Mesodermal cell (in vitro differentiated cells): ENCODE measurements around the gene GNA12.

Experiments
- H3K27ac ChIP-seq: 2 replicates; pipeline ENCODE4 v1.7.0; 2013; ENCODE audit warnings: mild to moderate bottlenecking, low read depth, low read length, moderate library complexity; ENCODE audit not compliant: severe bottlenecking
- H3K36me3 ChIP-seq: 2 replicates; pipeline ENCODE4 v1.7.1; 2013; ENCODE audit warnings: mild to moderate bottlenecking, low read length, moderate library complexity; ENCODE audit not compliant: control insufficient read depth, insufficient read depth
- H3K4me1 ChIP-seq: one replicate; pipeline ENCODE4 v1.7.1; 2013; ENCODE audit warnings: mild to moderate bottlenecking, low read length; ENCODE audit not compliant: insufficient read depth, control insufficient read depth, poor library complexity, severe bottlenecking
- H3K4me3 ChIP-seq: 2 replicates; pipeline ENCODE4 v1.7.0; 2013; ENCODE audit warnings: low read length, control low read depth, mild to moderate bottlenecking; ENCODE audit not compliant: insufficient read depth, poor library complexity, severe bottlenecking; ENCODE audit errors: extremely low read depth
- H3K9me3 ChIP-seq: 2 replicates; pipeline ENCODE4 v1.7.1; 2013; ENCODE audit warnings: mild to moderate bottlenecking, low read length, moderate library complexity; ENCODE audit not compliant: control insufficient read depth
- WGBS, 2 experiments: methylation state at CpG; one replicate each; pipeline ENCODE4 v1.1.5; 2013; ENCODE audit warnings: missing lambda C conversion rate in 2 of 2; ENCODE audit not compliant: insufficient coverage in 2 of 2; 5-methylcytosine and 5-hydroxymethylcytosine counted together

Gene GNA12

GRCh38 chr7:2809903-2810625, 34.0 kb downstream of the GNA12 start:
- H3K4me3 ChIP-seq: no peak overlapping the region
- no peaks in the 10 kb centered on the region for H3K9me3 ChIP-seq
- WGBS, 2 experiments: 99 to 100% methylated on average over 6 of the region's 8 CpGs
- H3K36me3 ChIP-seq: peaks cover 9% of the 10 kb centered on the region
- peaks cover 10% of the 10 kb centered on the region for H3K4me1 ChIP-seq
- no peak overlapping the region for H3K27ac ChIP-seq

- Histone ChIP-seq H3K9me3 (no peaks in the 10 kb centered on the region), H3K27ac (no peak overlapping the region), H3K4me1 (peaks cover 7% of the 10 kb centered on the region), H3K36me3 (peaks cover 6% of the 10 kb centered on the region), H3K4me3 (no peak overlapping the region)
- WGBS, 2 experiments: 92 to 95% methylated on average over 8 to 9 of the region's 15 CpGs
Measured at GRCh38 chr7:2808891-2809665, 35.0 kb downstream of the GNA12 start.

GRCh38 chr7:2807845-2808772, 36.0 kb downstream of the GNA12 start:
- Histone ChIP-seq H3K9me3 (no peaks in the 10 kb centered on the region), H3K4me3 (no peak overlapping the region), H3K36me3 (no peaks in the 10 kb centered on the region), H3K4me1 (peaks cover 15% of the 10 kb centered on the region), H3K27ac (no peak overlapping the region)
- WGBS, 2 experiments: 92 to 94% methylated on average over 20 to 21 of the region's 21 CpGs

GRCh38 chr7:2807460-2807844, 36.7 kb downstream of the GNA12 start:
- WGBS, 2 experiments: 91 to 100% methylated on average over 3 of the region's 5 CpGs
- Histone ChIP-seq H3K9me3 (no peaks in the 10 kb centered on the region), H3K4me3 (no peak overlapping the region), H3K27ac (no peak overlapping the region), H3K4me1 (peaks cover 21% of the 10 kb centered on the region), H3K36me3 (no peaks in the 10 kb centered on the region)

GRCh38 chr7:2806571-2806970, 37.5 kb downstream of the GNA12 start:
- Histone ChIP-seq H3K4me3 (no peak overlapping the region), H3K36me3 (no peaks in the 10 kb centered on the region), H3K27ac (no peak overlapping the region), H3K9me3 (no peaks in the 10 kb centered on the region), H3K4me1 (peaks cover 29% of the 10 kb centered on the region)
- 100% methylated on average over 1 to 2 of the region's 5 CpGs for WGBS, 2 experiments

- H3K9me3 ChIP-seq: no peaks in the 10 kb centered on the region
- no peak overlapping the region for H3K4me3 ChIP-seq
- no peaks in the 10 kb centered on the region for H3K36me3 ChIP-seq
- 92 to 97% methylated on average over 8 to 11 of the region's 18 CpGs for WGBS, 2 experiments
- peaks cover 33% of the 10 kb centered on the region for H3K4me1 ChIP-seq
- H3K27ac ChIP-seq: no peak overlapping the region
Measured at GRCh38 chr7:2805213-2805944, 38.7 kb downstream of the GNA12 start.

- H3K9me3 ChIP-seq: no peaks in the 10 kb centered on the region
- WGBS, 2 experiments: 100% methylated on average over 1 to 2 of the region's 6 CpGs
- no peaks in the 10 kb centered on the region for H3K36me3 ChIP-seq
- H3K4me3 ChIP-seq: no peak overlapping the region
- H3K4me1 ChIP-seq: peaks cover 33% of the 10 kb centered on the region
- H3K27ac ChIP-seq: no peak overlapping the region
Measured at GRCh38 chr7:2804227-2804763, 39.8 kb downstream of the GNA12 start.

- WGBS, 2 experiments: 80 to 100% methylated on average over 1 to 4 of the region's 4 CpGs
- H3K4me3 ChIP-seq: no peak overlapping the region
- H3K36me3 ChIP-seq: no peaks in the 10 kb centered on the region
- peak overlapping the region; percentile 38 for H3K27ac ChIP-seq
- H3K9me3 ChIP-seq: no peaks in the 10 kb centered on the region
- peaks cover 33% of the 10 kb centered on the region for H3K4me1 ChIP-seq
Measured at GRCh38 chr7:2803755-2804154, 40.4 kb downstream of the GNA12 start.

- Histone ChIP-seq H3K4me1 (peaks cover 33% of the 10 kb centered on the region), H3K4me3 (no peak overlapping the region), H3K36me3 (no peaks in the 10 kb centered on the region), H3K27ac (peak overlapping the region; percentile 68), H3K9me3 (no peaks in the 10 kb centered on the region)
- WGBS, 2 experiments: 75 to 86% methylated on average over 1 to 2 of the region's 2 CpGs
Measured at GRCh38 chr7:2803342-2803692, 40.8 kb downstream of the GNA12 start.
